OCI-LY3 (cell line): ENCODE measurements around the gene ACOX1.

ENCODE experiments used
- H2AFZ ChIP-seq: fragments of 200-600, 300-600 bp; shearing (Covaris generic); 2 replicates; pipeline ENCODE4 v1.6.0; 2014; ENCODE audit warnings: antibody characterized with exemption, low read depth, low read length
- H3K27ac ChIP-seq: fragments of 200-600, 300-600 bp; sonication (generic); 2 replicates; pipeline ENCODE4 v1.5.1; 2014; ENCODE audit warnings: mild to moderate bottlenecking, low read length, moderate library complexity, mixed read lengths
- H3K27me3 ChIP-seq: fragments of 200-600, 300-600 bp; sonication (generic); 2 replicates; pipeline ENCODE4 v1.6.1; 2014; ENCODE audit warnings: low read depth, low read length, mixed read lengths
- H3K36me3 ChIP-seq: fragments of 200-600, 300-600 bp; sonication (generic); replicated peaks from 2 replicates; pipeline ENCODE3; 2014; ENCODE audit warnings: low read depth, low read length, mixed read lengths
- H3K4me1 ChIP-seq: fragments of 300-600, 200-600 bp; sonication (generic); 2 replicates; pipeline ENCODE4 v1.6.1; 2014; ENCODE audit warnings: low read length, mixed read lengths
- H3K4me2 ChIP-seq: fragments of 200-600, 300-600 bp; sonication (generic); 2 replicates; pipeline ENCODE4 v1.6.1; 2014; ENCODE audit warnings: low read length, mixed read lengths
- H3K4me3 ChIP-seq: fragments of 300-600, 200-600 bp; sonication (generic); 2 replicates; pipeline ENCODE4 v1.5.1; 2014; ENCODE audit warnings: antibody characterized with exemption, mild to moderate bottlenecking, low read length, moderate library complexity
- H3K79me2 ChIP-seq: fragments of 300-600, 200-600 bp; shearing (Covaris generic); 2 replicates; pipeline ENCODE4 v1.6.1; 2014; ENCODE audit warnings: mild to moderate bottlenecking, low read length, mixed read lengths
- H3K9ac ChIP-seq: fragments of 300-600, 200-600 bp; shearing (Covaris generic); 2 replicates; pipeline ENCODE4 v1.6.0; 2014; ENCODE audit warnings: mild to moderate bottlenecking, low read length, moderate library complexity
- H3K9me3 ChIP-seq: fragments of 200-600, 300-600 bp; shearing (Covaris generic); 2 replicates; pipeline ENCODE4 v1.6.1; 2014; ENCODE audit warnings: low read length, mixed read lengths; ENCODE audit not compliant: insufficient read depth
- H4K20me1 ChIP-seq: fragments of 200-600, 300-600 bp; sonication (generic); 2 replicates; pipeline ENCODE4 v1.6.1; 2016; ENCODE audit warnings: low read length, mixed read lengths; ENCODE audit not compliant: insufficient read depth
- CTCF ChIP-seq: fragments of 200-600, 300-600 bp; sonication (generic); IDR thresholded peaks from 2 replicates; pipeline ENCODE4 v1.5.1; 2014; ENCODE audit warnings: antibody characterized with exemption, low read length, low read depth
- EZH2phosphoT487 ChIP-seq: fragments of 200-600 bp; shearing (Covaris generic); IDR thresholded peaks from 2 replicates; pipeline ENCODE4 v1.6.1; 2018; ENCODE audit warnings: antibody characterized with exemption, mixed run types, low read depth

The ACOX1 gene

GRCh38 chr17:76003915-76004314 lies 24.9 kb upstream of the ACOX1 start:
- no peaks in the 10 kb centered on the region for H3K27me3 ChIP-seq
- TF ChIP-seq EZH2phosphoT487 = no peak
- TF ChIP-seq CTCF = no peak

GRCh38 chr17:76002100-76002499 lies 23.1 kb upstream of the ACOX1 start:
- H3K9me3 ChIP-seq = no peaks in the 10 kb centered on the region
- no peak overlapping the region for H2AFZ ChIP-seq
- peaks cover 4% of the 10 kb centered on the region for H3K4me1 ChIP-seq
- H3K36me3 ChIP-seq = no peaks in the 10 kb centered on the region
- H3K4me2 ChIP-seq = no peak overlapping the region
- H3K4me3 ChIP-seq = no peak overlapping the region
- no peak for TF ChIP-seq EZH2phosphoT487
- TF ChIP-seq CTCF = no peak
- no peaks in the 10 kb centered on the region for H4K20me1 ChIP-seq
- no peak overlapping the region for H3K27ac ChIP-seq
- H3K79me2 ChIP-seq = no peaks in the 10 kb centered on the region
- no peak overlapping the region for H3K9ac ChIP-seq
- H3K27me3 ChIP-seq = no peaks in the 10 kb centered on the region

More at GRCh38 chr17:76003915-76004314, 24.9 kb upstream of the ACOX1 start:
- H3K36me3 ChIP-seq = no peaks in the 10 kb centered on the region
- no peaks in the 10 kb centered on the region for H4K20me1 ChIP-seq
- H3K4me3 ChIP-seq = no peak overlapping the region
- H3K4me1 ChIP-seq = no peaks in the 10 kb centered on the region
- H3K9me3 ChIP-seq = no peaks in the 10 kb centered on the region
- no peak overlapping the region for H3K27ac ChIP-seq
- no peak overlapping the region for H2AFZ ChIP-seq
- H3K79me2 ChIP-seq = no peaks in the 10 kb centered on the region
- H3K4me2 ChIP-seq = no peak overlapping the region
- no peak overlapping the region for H3K9ac ChIP-seq

GRCh38 chr17:76000755-76001521 lies 22.0 kb upstream of the ACOX1 start, which contains the start of gene CDK3:
CDK3 (plus strand) TSS chr17:76000855; CDS start chr17:76001426, 571 bp downstream.
- no peak within 1 kb of the TSS for H3K4me3 ChIP-seq
- no peaks in the 10 kb centered on the region for H4K20me1 ChIP-seq
- TF ChIP-seq EZH2phosphoT487 (no peak), CTCF (no peak; the same call in 1 of the 2 replicates)
- no peaks in the 10 kb centered on the region for H3K36me3 ChIP-seq
- H3K4me1 ChIP-seq = peaks cover 9% of the 10 kb centered on the region
- no peak within 1 kb of the TSS for H3K27ac ChIP-seq
- H3K79me2 ChIP-seq = no peaks in the 10 kb centered on the region
- H3K9me3 ChIP-seq = no peaks in the 10 kb centered on the region
- no peaks in the 10 kb centered on the region for H3K27me3 ChIP-seq
- no peak within 1 kb of the TSS for H3K4me2 ChIP-seq
- H2AFZ ChIP-seq = no peak within 1 kb of the TSS
- no peak within 1 kb of the TSS for H3K9ac ChIP-seq

GRCh38 chr17:76000016-76000754 lies 21.2 kb upstream of the ACOX1 start:
- peak; percentile 70 for TF ChIP-seq CTCF
- TF ChIP-seq EZH2phosphoT487 = no peak
- no peak overlapping the region for H3K4me2 ChIP-seq
- H3K27ac ChIP-seq = no peak overlapping the region
- H3K4me1 ChIP-seq = peaks cover 9% of the 10 kb centered on the region
- H3K4me3 ChIP-seq = no peak overlapping the region
- no peaks in the 10 kb centered on the region for H4K20me1 ChIP-seq
- no peaks in the 10 kb centered on the region for H3K79me2 ChIP-seq
- no peak overlapping the region for H3K9ac ChIP-seq
- H3K36me3 ChIP-seq = peaks cover 4% of the 10 kb centered on the region
- H3K9me3 ChIP-seq = no peaks in the 10 kb centered on the region
- no peaks in the 10 kb centered on the region for H3K27me3 ChIP-seq
- no peak overlapping the region for H2AFZ ChIP-seq
